Breast epithelium (tissue), 3 donors: ENCODE results near the gene AHSP.

ENCODE experiments used
- POLR2A ChIP-seq: fragments of 450-650 bp; IDR thresholded peaks from one replicate; pipeline ENCODE4 v1.6.1; 2016; ENCODE audit warnings: antibody characterized with exemption, mild to moderate bottlenecking, moderate library complexity
- POLR2AphosphoS5 ChIP-seq, 3 donors: sonication (generic); formaldehyde crosslinking; IDR thresholded peaks; one replicate each; pipeline ENCODE4 v1.6.1; 2017; ENCODE audit warnings: antibody characterized with exemption in 3 of 3
- TF ChIP-seq, protein P1 (sequence below), 3 donors: fragments of 450-650 bp; IDR thresholded peaks; one replicate each; pipeline ENCODE4 v1.5.1; 2016 to 2017; ENCODE audit warnings: antibody characterized with exemption in 3 of 3, mild to moderate bottlenecking in 3 of 3, moderate library complexity in 3 of 3

GRCh38 chr16:31513884-31514283 lies 13.8 kb upstream of the AHSP start:
- TF ChIP-seq, protein P1, sequence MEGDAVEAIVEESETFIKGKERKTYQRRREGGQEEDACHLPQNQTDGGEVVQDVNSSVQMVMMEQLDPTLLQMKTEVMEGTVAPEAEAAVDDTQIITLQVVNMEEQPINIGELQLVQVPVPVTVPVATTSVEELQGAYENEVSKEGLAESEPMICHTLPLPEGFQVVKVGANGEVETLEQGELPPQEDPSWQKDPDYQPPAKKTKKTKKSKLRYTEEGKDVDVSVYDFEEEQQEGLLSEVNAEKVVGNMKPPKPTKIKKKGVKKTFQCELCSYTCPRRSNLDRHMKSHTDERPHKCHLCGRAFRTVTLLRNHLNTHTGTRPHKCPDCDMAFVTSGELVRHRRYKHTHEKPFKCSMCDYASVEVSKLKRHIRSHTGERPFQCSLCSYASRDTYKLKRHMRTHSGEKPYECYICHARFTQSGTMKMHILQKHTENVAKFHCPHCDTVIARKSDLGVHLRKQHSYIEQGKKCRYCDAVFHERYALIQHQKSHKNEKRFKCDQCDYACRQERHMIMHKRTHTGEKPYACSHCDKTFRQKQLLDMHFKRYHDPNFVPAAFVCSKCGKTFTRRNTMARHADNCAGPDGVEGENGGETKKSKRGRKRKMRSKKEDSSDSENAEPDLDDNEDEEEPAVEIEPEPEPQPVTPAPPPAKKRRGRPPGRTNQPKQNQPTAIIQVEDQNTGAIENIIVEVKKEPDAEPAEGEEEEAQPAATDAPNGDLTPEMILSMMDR (IDR thresholded peaks at IDR 0.05) = no peak
- TF ChIP-seq POLR2A = no peak
- no peak for TF ChIP-seq POLR2AphosphoS5 (IDR thresholded peaks at IDR 0.05)
